HG03066 (cell line): ENCODE results near the gene CCL13.

Experiments used
- ATAC-seq: cut with Tn5 transposase; IDR thresholded peaks from one replicate; pipeline ENCODE4 v1.9.1; 2021; ENCODE audit warnings: low read depth; ENCODE audit not compliant: unreplicated experiment

CCL13 gene

GRCh38 chr17:34383216-34383615 is 26.9 kb downstream of the CCL13 start:
- no peak for ATAC-seq

- ATAC-seq: no peak
Observed at GRCh38 chr17:34384271-34384670, 28.0 kb downstream of the CCL13 start.

GRCh38 chr17:34384822-34385605 is 28.7 kb downstream of the CCL13 start:
- no peak for ATAC-seq

- ATAC-seq: no peak
Observed at GRCh38 chr17:34386343-34386696, 30.0 kb downstream of the CCL13 start.

- ATAC-seq: no peak
Observed at GRCh38 chr17:34386697-34387550, 30.6 kb downstream of the CCL13 start.

- ATAC-seq: no peak
Observed at GRCh38 chr17:34387566-34387965, 31.3 kb downstream of the CCL13 start.

GRCh38 chr17:34389126-34389750 is 33.0 kb downstream of the CCL13 start:
- no peak for ATAC-seq

- ATAC-seq: no peak
Observed at GRCh38 chr17:34390649-34391048, 34.4 kb downstream of the CCL13 start.

GRCh38 chr17:34391241-34391640 is 35.0 kb downstream of the CCL13 start:
- ATAC-seq: no peak

- no peak for ATAC-seq
Observed at GRCh38 chr17:34393401-34393800, 37.1 kb downstream of the CCL13 start.

- ATAC-seq: no peak
Observed at GRCh38 chr17:34397265-34397664, 41.0 kb downstream of the CCL13 start.

- ATAC-seq: no peak
Observed at GRCh38 chr17:34398990-34399389, 42.7 kb downstream of the CCL13 start.

GRCh38 chr17:34399725-34400124 is 43.4 kb downstream of the CCL13 start:
- no peak for ATAC-seq

GRCh38 chr17:34400301-34400931 is 44.1 kb downstream of the CCL13 start:
- ATAC-seq: no peak

- ATAC-seq: no peak
Observed at GRCh38 chr17:34401165-34401564, 44.9 kb downstream of the CCL13 start.

- no peak for ATAC-seq
Observed at GRCh38 chr17:34403006-34403405, 46.7 kb downstream of the CCL13 start.

- no peak for ATAC-seq
Observed at GRCh38 chr17:34406226-34406625, 49.9 kb downstream of the CCL13 start.
